ENCODE results near the gene CAPN12. TPM values are rescaled to one million over a fixed set of nuclear protein-coding genes. Genes with fewer than 3 reads are reported as not detected.

The CAPN12 gene
- polyA plus RNA-seq, 1 experiment: 0.75 TPM

- no peaks in the 10 kb centered on the region for H3K27me3 ChIP-seq (ENCODE audit: control insufficient read depth, insufficient read depth, low read length)
- no peak for DNase-seq (ENCODE audit: low read depth)
- no peak overlapping the region for H3K4me3 ChIP-seq (ENCODE audit: low read depth, low read length)
- peaks cover 13% of the 10 kb centered on the region for H3K36me3 ChIP-seq (ENCODE audit: control insufficient read depth, insufficient read depth, low read length)
- POLR2A ChIA-PET: interaction anchor here (0.7 kb wide), 1 partner anchor 16 kb away, joined by 3 read pairs; no protein-coding TSS in a partner anchor
- TF ChIP-seq CTCF (IDR thresholded peaks at IDR 0.05; ENCODE audit: insufficient read depth, low read depth, low read length): no peak
- CTCF ChIA-PET: interaction anchor here (1.3 to 1.4 kb wide), 2 partner anchors 17 to 61 kb away, joined by 3 to 5 read pairs; no protein-coding TSS in a partner anchor
Observed at GRCh38 chr19:38695317-38695683, 49.0 kb downstream of the CAPN12 start.

- peaks cover 13% of the 10 kb centered on the region for H3K36me3 ChIP-seq (ENCODE audit: control insufficient read depth, insufficient read depth, low read length)
- POLR2A ChIA-PET: no interaction called here
- CTCF ChIA-PET: interaction anchor here (0.6 kb wide), 2 partner anchors 59 to 156 kb away, joined by 3 read pairs; no protein-coding TSS in a partner anchor
Observed at GRCh38 chr19:38693380-38694223, 50.7 kb downstream of the CAPN12 start.

GRCh38 chr19:38692458-38693379, 51.6 kb downstream of the CAPN12 start:
- CTCF ChIA-PET: interaction anchor here (0.6 to 1.5 kb wide), 4 partner anchors 8 to 157 kb away, joined by 3 read pairs; no protein-coding TSS in a partner anchor
- no peak overlapping the region for H3K4me3 ChIP-seq (ENCODE audit: low read depth, low read length)

More at GRCh38 chr19:38693380-38694223, 50.7 kb downstream of the CAPN12 start:
- TF ChIP-seq CTCF (IDR thresholded peaks at IDR 0.05; ENCODE audit: insufficient read depth, low read depth, low read length): no peak
- Histone ChIP-seq H3K4me3 (ENCODE audit: low read depth, low read length) (no peak overlapping the region), H3K27me3 (ENCODE audit: control insufficient read depth, insufficient read depth, low read length) (no peaks in the 10 kb centered on the region)
- no peak for DNase-seq (ENCODE audit: low read depth)

DNA sequence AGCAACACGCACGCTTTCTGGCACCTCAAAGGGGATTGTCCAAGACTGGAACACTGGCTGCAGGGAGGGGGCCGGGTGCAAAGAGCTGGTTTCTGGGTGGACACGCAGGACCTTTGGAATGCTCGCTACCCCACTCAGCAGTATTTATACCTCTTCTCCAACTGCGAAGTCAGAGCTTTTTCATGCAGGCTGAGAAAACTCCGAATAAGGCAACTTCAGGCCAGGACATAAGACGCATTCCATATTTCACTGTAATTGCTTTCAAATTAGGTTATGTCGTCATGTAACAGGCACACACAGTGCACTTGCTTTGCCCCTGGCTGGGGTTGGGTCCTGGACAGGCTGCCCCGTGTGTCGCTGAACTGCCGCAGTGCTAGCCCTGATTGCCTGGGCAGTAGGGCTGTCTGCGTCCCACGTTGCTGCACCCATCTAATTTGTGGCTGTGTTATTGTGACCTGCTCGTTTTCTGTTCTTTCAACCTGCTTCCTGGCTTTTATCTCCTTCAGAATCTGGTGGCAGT, 52.3 kb downstream of the CAPN12 start:
- H3K4me3 ChIP-seq (ENCODE audit: low read depth, low read length): no peak overlapping the region
- H3K36me3 ChIP-seq (ENCODE audit: control insufficient read depth, insufficient read depth, low read length): peaks cover 10% of the 10 kb centered on the region
- ChIA-PET POLR2A (interaction anchor here (0.5 to 1.4 kb wide), 7 partner anchors 11 to 744 kb away, joined by 3 to 5 read pairs (median 4); partner anchors contain the start of genes ACTN4 and RPS16), CTCF (interaction anchor here (1.3 to 1.9 kb wide), 5 partner anchors 9 to 57 kb away, joined by 3 to 7 read pairs (median 3); no protein-coding TSS in a partner anchor)
- peak; percentile 88 for DNase-seq (ENCODE audit: low read depth)
- H3K27me3 ChIP-seq (ENCODE audit: control insufficient read depth, insufficient read depth, low read length): no peaks in the 10 kb centered on the region
- TF ChIP-seq CTCF (IDR thresholded peaks at IDR 0.05; ENCODE audit: insufficient read depth, low read depth, low read length): no peak

More at GRCh38 chr19:38692458-38693379, 51.6 kb downstream of the CAPN12 start:
- POLR2A ChIA-PET: interaction anchor here (0.5 to 1.4 kb wide), 6 partner anchors 12 to 137 kb away, joined by 3 to 5 read pairs (median 4); partner anchors contain the start of gene ACTN4
- TF ChIP-seq CTCF (IDR thresholded peaks at IDR 0.05; ENCODE audit: insufficient read depth, low read depth, low read length): no peak
- Histone ChIP-seq H3K27me3 (ENCODE audit: control insufficient read depth, insufficient read depth, low read length) (no peaks in the 10 kb centered on the region), H3K36me3 (ENCODE audit: control insufficient read depth, insufficient read depth, low read length) (peaks cover 13% of the 10 kb centered on the region)
- no peak for DNase-seq (ENCODE audit: low read depth)
